ENCODE measurements around the gene VPS13C. TPM values are rescaled to one million over a fixed set of nuclear protein-coding genes. Genes with fewer than 3 reads are reported as not detected.

The VPS13C gene
- total RNA-seq, 1 donor from 2014 or later, result 87.1 TPM

- no peak for DNase-seq
- H3K4me1 ChIP-seq, result no peaks in the 10 kb centered on the region
- H3K36me3 ChIP-seq, result peaks cover 53% of the 10 kb centered on the region
These were observed 152.5 kb downstream of the VPS13C start for GRCh38 chr15:61907753-61908086.

GRCh38 chr15:61906961-61907752 lies 153.1 kb downstream of the VPS13C start:
- no peak for TF ChIP-seq CTCF (IDR thresholded peaks at IDR 0.05)
- no peaks in the 10 kb centered on the region for H3K4me1 ChIP-seq
- ATAC-seq (no peak), DNase-seq (no peak)
- H3K27me3 ChIP-seq, result no peaks in the 10 kb centered on the region
- H3K36me3 ChIP-seq, result peaks cover 53% of the 10 kb centered on the region
- no peak overlapping the region for H3K4me3 ChIP-seq
- no peak overlapping the region for H3K27ac ChIP-seq
- intact Hi-C loops (cut with DNase I), result no loop called here
- no peaks in the 10 kb centered on the region for H3K9me3 ChIP-seq

More at GRCh38 chr15:61907753-61908086, 152.5 kb downstream of the VPS13C start:
- Histone ChIP-seq H3K9me3 (no peaks in the 10 kb centered on the region), H3K27me3 (no peaks in the 10 kb centered on the region), H3K4me3 (no peak overlapping the region), H3K27ac (no peak overlapping the region)
- intact Hi-C loops (cut with DNase I), result no loop called here
- no peak for TF ChIP-seq CTCF (IDR thresholded peaks at IDR 0.05)
- no peak for ATAC-seq

GRCh38 chr15:61893146-61893545 lies 167.1 kb downstream of the VPS13C start:
- no peak for ATAC-seq
- intact Hi-C loops (cut with DNase I), result no loop called here
- TF ChIP-seq CTCF (IDR thresholded peaks at IDR 0.05), result no peak
- Histone ChIP-seq H3K4me3 (no peak overlapping the region), H3K27me3 (no peaks in the 10 kb centered on the region), H3K36me3 (peaks cover 26% of the 10 kb centered on the region), H3K27ac (no peak overlapping the region), H3K9me3 (peaks cover 7% of the 10 kb centered on the region), H3K4me1 (no peaks in the 10 kb centered on the region)
- no peak for DNase-seq

- no peaks in the 10 kb centered on the region for H3K4me1 ChIP-seq
- TF ChIP-seq CTCF (IDR thresholded peaks at IDR 0.05), result no peak
- no peak overlapping the region for H3K4me3 ChIP-seq
- no peak overlapping the region for H3K27ac ChIP-seq
- no peak for DNase-seq
- no peak for ATAC-seq
- H3K27me3 ChIP-seq, result no peaks in the 10 kb centered on the region
- peaks cover 31% of the 10 kb centered on the region for H3K36me3 ChIP-seq
- H3K9me3 ChIP-seq, result peaks cover 7% of the 10 kb centered on the region
- intact Hi-C loops (cut with DNase I), result no loop called here
These were observed 168.1 kb downstream of the VPS13C start for GRCh38 chr15:61892140-61892539.

GRCh38 chr15:61890106-61890505 lies 170.1 kb downstream of the VPS13C start:
- peaks cover 31% of the 10 kb centered on the region for H3K36me3 ChIP-seq
- H3K9me3 ChIP-seq, result peaks cover 7% of the 10 kb centered on the region
- no peaks in the 10 kb centered on the region for H3K4me1 ChIP-seq
- no peak for DNase-seq
- no peak for TF ChIP-seq CTCF (IDR thresholded peaks at IDR 0.05)
- no peak overlapping the region for H3K27ac ChIP-seq
- H3K4me3 ChIP-seq, result no peak overlapping the region
- H3K27me3 ChIP-seq, result no peaks in the 10 kb centered on the region
- intact Hi-C loops (cut with DNase I), result no loop called here
- no peak for ATAC-seq
